HG03045 (cell line): Measurements from ENCODE around the gene FRMD4B.
"Not testable (repeated sequence)": the region's sequence is repeated elsewhere in the genome, so short reads cannot be mapped to it uniquely, and the experiment has no call there.

Experiments used
- ATAC-seq: cut with Tn5 transposase; IDR thresholded peaks from one replicate; pipeline ENCODE4 v1.9.1; 2021; ENCODE audit warnings: mild to moderate bottlenecking, moderate library complexity; ENCODE audit not compliant: unreplicated experiment

FRMD4B gene

DNA sequence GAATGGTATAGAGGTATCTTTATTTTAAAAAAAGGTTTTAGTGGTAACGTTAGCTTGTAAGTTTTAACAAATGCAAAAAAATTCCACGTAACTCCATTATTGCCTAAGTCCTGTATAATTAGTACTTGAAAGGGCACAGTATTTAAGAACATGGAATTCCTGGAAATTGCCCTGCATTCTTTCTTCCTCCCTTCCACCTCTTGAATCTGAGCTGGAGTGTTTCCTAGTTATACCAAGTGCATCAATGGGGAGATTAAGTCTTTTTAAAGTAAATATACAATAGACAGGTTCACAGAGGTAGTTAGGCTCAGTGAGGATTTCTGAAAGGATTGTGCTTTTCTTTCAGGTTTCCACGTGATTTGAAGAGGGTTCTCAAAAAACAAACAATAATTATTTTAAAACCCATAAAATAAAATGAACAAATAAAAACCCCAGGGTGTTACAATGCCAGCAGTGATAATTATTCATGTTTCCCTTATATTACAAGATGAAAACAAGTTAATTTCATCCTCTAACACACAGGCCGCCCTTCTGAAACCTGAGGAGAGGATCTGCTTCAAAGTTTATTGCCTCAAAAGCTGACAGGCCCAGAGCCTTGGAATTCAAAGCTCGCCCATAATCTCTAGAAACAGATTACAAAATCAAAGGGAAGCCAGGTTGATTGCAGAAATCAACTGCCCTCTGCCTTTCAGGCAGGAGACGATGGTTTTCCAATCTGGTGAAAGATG is 134.6 kb downstream of the FRMD4B start:
- no peak for ATAC-seq

DNA sequence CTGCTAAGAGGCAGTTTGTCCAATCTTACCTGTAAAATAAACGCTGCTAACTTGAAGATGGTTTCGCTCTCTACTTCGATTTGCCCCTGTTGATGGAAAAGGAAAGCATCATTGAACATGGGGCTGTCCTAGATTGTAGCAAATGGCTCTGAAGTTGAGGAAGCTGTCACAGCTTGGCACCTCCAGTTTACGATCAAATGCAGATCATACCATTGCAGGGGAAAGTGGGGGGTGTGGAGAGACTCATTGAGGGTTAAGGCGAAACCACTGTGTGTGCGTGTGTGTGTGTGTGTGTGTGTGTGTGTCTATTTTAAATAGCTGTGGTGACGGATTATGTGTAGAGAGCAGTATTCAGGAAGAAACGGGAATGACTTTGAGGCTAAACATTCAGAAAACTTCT is 135.9 kb downstream of the FRMD4B start:
- ATAC-seq: no peak

DNA sequence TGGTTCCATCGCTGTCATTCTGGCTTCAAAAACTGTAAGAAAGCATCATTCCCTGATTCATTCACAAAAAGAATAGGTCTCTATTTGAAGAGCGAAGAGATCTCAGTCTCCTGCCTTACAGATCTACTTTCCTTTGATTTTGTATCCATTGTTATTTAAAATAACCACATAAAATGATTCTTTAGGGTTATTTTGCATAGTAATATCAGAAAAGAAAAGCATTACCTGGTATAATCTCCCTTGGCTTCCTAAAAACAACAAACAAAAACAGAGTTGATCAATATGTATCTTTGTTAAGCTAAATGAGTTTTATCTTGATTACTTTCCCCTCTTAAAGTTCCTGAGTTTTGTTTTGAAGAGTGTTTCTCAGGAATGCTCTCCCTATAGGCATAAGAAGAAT is 136.9 kb downstream of the FRMD4B start:
- no peak for ATAC-seq

- ATAC-seq: no peak
These were observed 137.5 kb downstream of the FRMD4B start for GRCh38 chr3:69248436-69248835.

DNA sequence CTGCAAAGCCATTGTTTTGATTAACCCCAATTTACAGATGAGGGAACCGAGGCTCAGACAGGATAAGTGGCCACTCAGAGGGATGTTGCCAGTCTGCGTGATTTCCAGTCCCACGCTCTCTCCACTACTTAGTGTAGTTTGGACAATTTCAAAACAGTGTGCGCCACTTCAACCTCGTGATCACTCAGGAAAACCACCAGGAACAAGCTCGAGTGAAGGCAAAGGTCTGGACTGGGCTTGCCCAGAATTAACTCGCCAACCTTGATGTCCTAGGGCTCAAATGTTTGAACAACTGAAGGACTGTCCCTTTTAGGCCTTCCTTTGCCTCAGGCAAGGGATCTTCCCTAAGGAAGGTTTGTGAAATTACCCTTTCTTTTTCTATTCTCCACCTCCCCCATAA is 139.3 kb downstream of the FRMD4B start:
- no peak for ATAC-seq

GRCh38 chr3:69244039-69244438 is 141.8 kb downstream of the FRMD4B start:
- ATAC-seq: no peak

DNA sequence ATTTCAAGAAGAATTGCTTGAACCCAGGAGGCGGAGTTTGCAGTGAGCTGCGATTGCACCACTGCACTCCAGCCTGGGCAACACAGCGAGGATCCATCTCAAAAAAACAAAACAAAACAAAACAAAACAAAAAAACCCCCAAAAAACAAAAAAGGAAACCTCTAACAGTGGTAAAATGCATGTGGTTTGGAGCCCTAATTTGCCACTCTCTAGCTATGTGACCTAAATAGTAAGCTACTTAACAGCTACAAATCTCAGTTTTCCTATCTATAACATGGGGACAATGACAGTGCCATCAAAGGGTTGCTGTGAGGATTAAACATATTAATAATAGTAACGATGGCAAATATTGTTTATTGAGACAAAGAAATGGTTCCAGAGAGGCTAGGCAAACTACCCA is 144.1 kb downstream of the FRMD4B start:
- no peak for ATAC-seq

DNA sequence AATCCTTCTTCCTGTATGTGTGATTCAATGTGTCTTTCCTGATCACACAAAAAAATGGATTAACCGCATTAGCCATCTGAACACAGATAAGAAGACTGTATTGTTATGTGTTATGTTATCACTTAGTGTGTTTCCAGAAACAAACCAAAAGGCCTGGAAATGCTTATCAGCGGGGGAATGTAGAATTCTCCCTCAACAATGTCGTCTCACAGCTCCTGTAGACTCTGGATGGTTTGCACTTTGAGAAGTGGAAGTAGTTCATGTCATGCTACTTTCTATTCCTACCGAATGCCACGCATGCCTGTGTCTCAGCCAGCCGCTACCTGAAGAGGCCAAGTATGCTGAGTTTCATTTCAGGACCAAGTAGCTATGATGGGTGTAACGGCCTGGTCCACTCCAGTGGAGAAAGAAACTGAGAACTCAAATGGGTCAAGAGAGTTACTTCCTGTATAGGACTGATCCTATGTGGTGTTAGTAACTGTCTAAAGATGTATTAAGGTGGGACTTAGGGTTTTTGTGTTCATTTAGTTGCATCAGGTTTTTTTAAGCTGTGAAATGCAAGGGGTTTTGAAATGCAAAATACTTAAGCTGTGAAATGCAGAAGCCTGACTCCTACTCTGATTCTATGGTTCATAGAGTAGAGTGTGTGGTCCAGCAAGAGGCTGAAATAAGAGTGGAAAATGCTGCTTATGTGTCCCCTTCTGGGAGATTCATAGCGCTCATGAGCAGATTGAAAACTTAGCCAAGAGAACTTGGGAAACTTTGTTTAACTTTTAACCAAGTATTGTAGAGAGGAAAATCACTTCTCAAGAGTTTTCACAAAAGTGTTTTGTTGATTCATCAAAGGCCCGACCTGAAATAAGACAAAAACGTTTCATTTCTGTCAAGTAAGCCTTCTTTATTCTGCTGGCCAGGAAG is 145.0 kb downstream of the FRMD4B start:
- no peak for ATAC-seq

GRCh38 chr3:69239063-69239462 is 146.8 kb downstream of the FRMD4B start:
- no peak for ATAC-seq

GRCh38 chr3:69236812-69237707 is 148.8 kb downstream of the FRMD4B start:
- ATAC-seq: no peak

DNA sequence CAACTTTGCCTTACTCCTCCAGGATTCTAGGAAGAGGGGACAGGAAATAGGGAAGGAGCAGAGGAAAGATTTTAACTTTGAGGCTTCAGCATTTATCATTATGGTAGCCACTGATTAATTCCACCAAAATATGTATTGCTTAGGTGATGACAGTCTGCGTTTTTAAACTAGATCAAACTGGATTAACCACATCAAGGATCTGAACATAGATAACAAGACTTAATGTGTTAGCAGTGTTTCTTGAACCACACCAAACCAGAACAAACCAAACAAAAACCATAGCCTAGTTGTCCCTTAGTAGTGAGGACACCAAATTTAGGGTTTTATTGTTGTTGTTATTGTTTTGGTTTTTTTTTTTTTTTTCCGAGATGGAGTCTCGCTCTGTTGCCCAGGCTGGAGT is 150.0 kb downstream of the FRMD4B start:
- ATAC-seq: no peak

DNA sequence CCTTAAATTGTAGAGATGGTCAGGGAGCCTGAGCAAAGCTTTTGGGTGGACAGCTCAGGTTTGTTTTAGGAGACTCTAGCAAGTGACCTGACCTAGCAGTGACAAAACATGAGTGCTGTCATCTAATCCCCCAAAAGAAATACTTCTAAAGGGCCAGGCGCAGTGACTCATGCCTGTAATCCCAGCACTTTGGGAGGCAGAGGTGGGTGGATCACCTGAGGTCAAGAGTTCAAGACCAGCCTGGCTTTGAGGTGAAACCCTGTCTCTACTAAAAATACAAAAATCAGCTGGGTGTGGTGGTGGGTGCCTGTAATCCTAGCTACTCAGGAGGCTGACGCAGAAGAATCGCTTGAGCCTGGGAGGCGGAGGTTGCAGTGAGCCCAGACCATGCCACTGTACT is 150.7 kb downstream of the FRMD4B start:
- ATAC-seq: not testable (repeated sequence)

GRCh38 chr3:69232482-69232881 is 153.4 kb downstream of the FRMD4B start:
- no peak for ATAC-seq

DNA sequence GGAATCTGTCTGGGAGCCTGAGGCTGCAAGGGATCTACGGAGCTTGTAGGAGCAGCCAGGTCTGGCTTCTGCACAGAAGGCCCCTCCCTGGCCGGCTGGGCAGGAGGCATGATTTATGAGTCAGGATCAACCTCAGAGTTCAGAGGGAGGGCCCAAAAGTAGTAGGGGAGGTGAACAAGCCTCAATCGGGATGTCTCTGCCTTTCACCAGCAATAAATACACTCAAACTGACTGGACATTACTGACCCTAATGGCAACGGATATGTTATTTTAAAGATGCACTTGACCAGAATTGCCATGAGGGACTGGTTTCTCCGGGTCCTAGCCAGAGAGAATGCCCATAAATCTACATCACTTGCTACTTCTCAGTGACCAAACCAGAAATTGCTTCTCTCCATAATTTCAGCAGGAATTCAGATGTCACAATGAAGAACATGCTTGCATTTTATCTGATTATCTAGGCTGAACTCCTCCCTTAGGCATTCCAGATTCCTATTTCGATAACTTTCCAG is 153.9 kb downstream of the FRMD4B start:
- no peak for ATAC-seq

DNA sequence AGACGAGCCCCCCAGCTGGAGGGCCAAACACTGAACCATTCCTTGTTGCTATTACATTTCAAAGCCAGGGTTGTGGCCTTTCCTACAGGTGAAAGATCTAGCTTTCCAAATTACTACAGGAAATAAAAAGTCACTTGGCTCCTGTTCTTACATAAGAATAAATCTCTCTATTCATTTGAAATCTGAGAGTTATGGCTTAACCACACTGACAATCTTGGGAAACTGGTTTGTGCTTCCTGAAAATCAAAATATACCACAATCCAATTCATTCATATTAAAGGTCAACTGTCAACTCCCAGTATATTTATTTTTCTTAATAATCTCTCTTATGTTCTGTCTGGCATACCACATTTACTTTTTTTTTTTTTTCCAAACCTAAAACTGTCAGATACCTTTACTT is 159.8 kb downstream of the FRMD4B start:
- no peak for ATAC-seq

- ATAC-seq: no peak
These were observed 166.7 kb downstream of the FRMD4B start for GRCh38 chr3:69219101-69219708.

- no peak for ATAC-seq
These were observed 167.8 kb downstream of the FRMD4B start for GRCh38 chr3:69218079-69218478.

GRCh38 chr3:69216981-69217380 is 168.9 kb downstream of the FRMD4B start:
- no peak for ATAC-seq

- ATAC-seq: no peak
These were observed 171.6 kb downstream of the FRMD4B start for GRCh38 chr3:69214241-69214640.

- ATAC-seq: no peak
These were observed 173.3 kb downstream of the FRMD4B start for GRCh38 chr3:69212411-69213160.
